ENCODE data around the gene NOP56.

Gene NOP56

GRCh38 chr20:2706688-2707352 is 54.4 kb downstream of the NOP56 start:
- DNase-seq = peak in 2 of 3 donors; percentile 24 to 66

- DNase-seq = no peak
These were observed 55.1 kb downstream of the NOP56 start for GRCh38 chr20:2707353-2708072.

Measured in suppressor macrophage treated with lipopolysaccharide for 1 hour (primary cell).